Neural progenitor cell (in vitro differentiated cells): ENCODE data around the gene PIGR. TPM values are rescaled to one million over a fixed set of nuclear protein-coding genes. Genes with fewer than 3 reads are reported as not detected.

ENCODE experiments used
- DNase-seq: peaks from one replicate; pipeline ENCODE4 v3.0.0-alpha.2; 2016; ENCODE audit warnings: low spot score
- H2AFZ ChIP-seq: fragments of 200-600 bp; sonication (generic); replicated peaks from 2 replicates; pipeline ENCODE4 v1.6.1; 2016; ENCODE audit warnings: antibody characterized with exemption
- H3F3A ChIP-seq: fragments of 200-600 bp; sonication (generic); 2 replicates; pipeline ENCODE4 v1.6.1; 2016; ENCODE audit warnings: antibody characterized with exemption, low read depth
- H3K27ac ChIP-seq: fragments of 200-600 bp; sonication (generic); 2 replicates; pipeline ENCODE4 v1.5.1; 2016; ENCODE audit warnings: mild to moderate bottlenecking
- H3K27me3 ChIP-seq: fragments of 200-600 bp; sonication (generic); 2 replicates; pipeline ENCODE4 v1.6.1; 2016; ENCODE audit warnings: mild to moderate bottlenecking, moderate library complexity
- H3K36me3 ChIP-seq: fragments of 200-600 bp; sonication (generic); 2 replicates; pipeline ENCODE4 v1.5.1; 2016
- H3K4me1 ChIP-seq: fragments of 200-600 bp; sonication (generic); 2 replicates; pipeline ENCODE4 v1.6.1; 2016; ENCODE audit warnings: mixed run types
- H3K4me2 ChIP-seq: fragments of 200-600 bp; sonication (generic); 2 replicates; pipeline ENCODE4 v1.6.1; 2016
- H3K4me3 ChIP-seq: fragments of 200-600 bp; sonication (generic); 2 replicates; pipeline ENCODE4 v1.5.1; 2016
- H3K79me2 ChIP-seq: fragments of 200-600 bp; sonication (generic); 2 replicates; pipeline ENCODE4 v1.6.1; 2016; ENCODE audit warnings: low read depth
- H3K9ac ChIP-seq: fragments of 200-600 bp; sonication (generic); 2 replicates; pipeline ENCODE4 v1.6.1; 2016
- H3K9me3 ChIP-seq: fragments of 200-600 bp; sonication (generic); 2 replicates; pipeline ENCODE4 v1.5.1; 2016; ENCODE audit warnings: low read depth
- H4K20me1 ChIP-seq: fragments of 200-600 bp; sonication (generic); 2 replicates; pipeline ENCODE4 v1.6.1; 2016; ENCODE audit warnings: low read depth
- H3K27ac Mint-ChIP-seq: 3 replicates; pipeline ENCODE4 v1.8.0; 2021; ENCODE audit warnings: mixed read lengths
- H3K27me3 Mint-ChIP-seq: 2 replicates; pipeline ENCODE4 v1.8.0; 2022; ENCODE audit warnings: low read depth, mild to moderate bottlenecking, inconsistent platforms, moderate library complexity, mixed read lengths; ENCODE audit not compliant: insufficient read depth
- H3K36me3 Mint-ChIP-seq: 3 replicates; pipeline ENCODE4 v1.8.0; 2021; ENCODE audit warnings: mixed read lengths
- H3K4me1 Mint-ChIP-seq: 3 replicates; pipeline ENCODE4 v1.8.0; 2021; ENCODE audit warnings: mixed read lengths
- H3K4me3 Mint-ChIP-seq: 3 replicates; pipeline ENCODE4 v1.8.0; 2021; ENCODE audit warnings: mild to moderate bottlenecking, moderate library complexity, mixed read lengths
- H3K9me3 Mint-ChIP-seq: 3 replicates; pipeline ENCODE4 v1.8.0; 2020; ENCODE audit warnings: mixed read lengths
- CTCF ChIP-seq: fragments of 200-600 bp; sonication (generic); IDR thresholded peaks from 2 replicates; pipeline ENCODE4 v1.5.1; 2017; ENCODE audit warnings: antibody characterized with exemption, mild to moderate bottlenecking
- EZH2 ChIP-seq: fragments of 200-600 bp; sonication (generic); IDR thresholded peaks from 2 replicates; pipeline ENCODE4 v1.6.1; 2017; ENCODE audit warnings: antibody characterized with exemption, mild to moderate bottlenecking, moderate library complexity
- EZH2phosphoT487 ChIP-seq: fragments of 200-600 bp; sonication (generic); IDR thresholded peaks from 2 replicates; pipeline ENCODE4 v1.6.1; 2017; ENCODE audit warnings: antibody characterized with exemption
- total RNA-seq: library from RNA; depleted of rRNA; stranded (reverse); fragments of >200 nt; gene quantifications from 2 replicates; pipeline ENCODE4 v1.2.3, GENCODE V29; 2015; ENCODE audit warnings: low replicate concordance

Gene PIGR
- total RNA-seq, 1 donor from 2014 or later: not detected

DNA sequence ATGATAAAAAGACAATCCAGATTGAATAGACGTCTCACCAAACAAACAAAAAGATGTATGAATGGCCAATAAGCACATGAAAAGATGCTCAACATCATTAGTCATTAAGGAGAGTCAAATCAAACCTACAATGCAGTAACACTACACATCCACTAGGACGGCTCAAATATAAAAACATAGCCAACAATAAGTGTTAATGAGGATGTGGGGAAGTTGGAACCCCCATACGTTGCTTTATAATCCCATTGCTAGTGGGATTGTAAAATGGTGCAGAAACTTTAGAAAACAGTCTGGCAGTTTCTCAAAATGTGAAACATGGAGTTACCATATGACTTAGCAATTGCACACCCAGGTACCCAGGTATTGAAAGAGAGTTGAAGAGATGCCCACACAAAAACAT lies 63.7 kb downstream of the PIGR start:
- Histone ChIP-seq H2AFZ (no peak overlapping the region), H3F3A (no peaks in the 10 kb centered on the region), H3K9ac (no peak overlapping the region), H3K36me3 (no peaks in the 10 kb centered on the region), H3K9me3 (peaks cover 5% of the 10 kb centered on the region), H3K4me1 (no peaks in the 10 kb centered on the region), H3K27me3 (no peaks in the 10 kb centered on the region), H3K79me2 (no peaks in the 10 kb centered on the region), H4K20me1 (no peaks in the 10 kb centered on the region), H3K27ac (no peak overlapping the region), H3K4me3 (no peak overlapping the region), H3K4me2 (no peak overlapping the region)
- Mint-ChIP-seq H3K4me3 (no peak overlapping the region), H3K27me3 (peaks cover 3% of the 10 kb centered on the region), H3K36me3 (no peaks in the 10 kb centered on the region), H3K27ac (no peak overlapping the region), H3K4me1 (no peaks in the 10 kb centered on the region), H3K9me3 (peaks cover 8% of the 10 kb centered on the region)
- no peak for DNase-seq
- no peak for TF ChIP-seq EZH2phosphoT487
- peak; percentile 34 for TF ChIP-seq CTCF

DNA sequence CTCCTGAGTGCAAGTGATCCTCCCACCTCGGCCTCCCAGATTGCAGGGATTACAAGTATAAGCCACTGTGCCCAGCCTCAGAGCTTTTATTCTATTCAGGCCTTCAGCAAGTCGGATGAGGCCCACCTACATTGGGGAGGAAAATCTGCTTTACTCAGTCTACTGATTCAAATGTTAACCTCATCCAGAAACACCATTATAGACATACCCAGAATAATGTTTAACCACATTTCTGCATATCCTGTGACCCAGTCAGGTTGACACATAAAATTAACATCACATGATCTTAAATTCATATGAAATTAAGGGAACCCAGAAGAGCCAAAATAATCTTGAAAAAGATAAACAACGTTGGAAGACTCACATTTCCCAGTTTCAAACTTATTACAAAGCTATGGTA lies 66.0 kb downstream of the PIGR start:
- no peaks in the 10 kb centered on the region for H3K27me3 ChIP-seq
- H4K20me1 ChIP-seq: no peaks in the 10 kb centered on the region
- no peaks in the 10 kb centered on the region for H3K36me3 ChIP-seq
- no peak overlapping the region for H3K4me3 Mint-ChIP-seq
- H3K4me3 ChIP-seq: no peak overlapping the region
- TF ChIP-seq CTCF (no peak), EZH2phosphoT487 (no peak), EZH2 (no peak)
- H3K27ac ChIP-seq: no peak overlapping the region
- no peaks in the 10 kb centered on the region for H3K4me1 ChIP-seq
- no peak overlapping the region for H3K27ac Mint-ChIP-seq
- H3K9me3 ChIP-seq: peaks cover 5% of the 10 kb centered on the region
- no peaks in the 10 kb centered on the region for H3K79me2 ChIP-seq
- no peak for DNase-seq
- H3K4me1 Mint-ChIP-seq: no peaks in the 10 kb centered on the region
- peaks cover 10% of the 10 kb centered on the region for H3K9me3 Mint-ChIP-seq
- no peaks in the 10 kb centered on the region for H3F3A ChIP-seq
- no peak overlapping the region for H2AFZ ChIP-seq
- H3K36me3 Mint-ChIP-seq: no peaks in the 10 kb centered on the region
- H3K9ac ChIP-seq: no peak overlapping the region
- H3K27me3 Mint-ChIP-seq: peaks cover 3% of the 10 kb centered on the region
- H3K4me2 ChIP-seq: no peak overlapping the region

Other genes with a start within 250 kb of the PIGR start
- gene IL19, start 175.7 kb downstream of the PIGR start, total RNA-seq: not detected in 2 replicates
- not detected in 2 replicates for gene IL10, start 174.0 kb downstream of the PIGR start, total RNA-seq
- not detected in 2 replicates for gene IL20, start 80.8 kb downstream of the PIGR start, total RNA-seq
- not detected in 2 replicates for gene IL24, start 49.0 kb downstream of the PIGR start, total RNA-seq
- gene FCMR, start 24.5 kb downstream of the PIGR start, total RNA-seq: not detected in 2 replicates
- gene FCAMR, start 24.0 kb upstream of the PIGR start, total RNA-seq: not detected in 2 replicates
- gene C1orf116, start 86.3 kb upstream of the PIGR start, total RNA-seq: 0.04 and 0.56 TPM in 2 replicates
- gene YOD1, start 104.7 kb upstream of the PIGR start, total RNA-seq: 17.7 and 27.0 TPM in 2 replicates
- gene PFKFB2, start 106.8 kb upstream of the PIGR start, total RNA-seq: 6.0 and 10.0 TPM in 2 replicates
- not detected in 2 replicates for gene C4BPB, start 142.4 kb upstream of the PIGR start, total RNA-seq
- gene C4BPA, start 157.8 kb upstream of the PIGR start, total RNA-seq: 0.06 TPM in 1 of 2 replicates, not detected in the other